Inflammatory macrophage treated with lipopolysaccharide for 1 hour (primary cell): ENCODE results near the gene PTPN21.

ENCODE experiments used
- DNase-seq, 2 donors: peaks; one replicate each; pipeline ENCODE4 v3.0.0-alpha.2; 2020 to 2022

Gene PTPN21

DNA sequence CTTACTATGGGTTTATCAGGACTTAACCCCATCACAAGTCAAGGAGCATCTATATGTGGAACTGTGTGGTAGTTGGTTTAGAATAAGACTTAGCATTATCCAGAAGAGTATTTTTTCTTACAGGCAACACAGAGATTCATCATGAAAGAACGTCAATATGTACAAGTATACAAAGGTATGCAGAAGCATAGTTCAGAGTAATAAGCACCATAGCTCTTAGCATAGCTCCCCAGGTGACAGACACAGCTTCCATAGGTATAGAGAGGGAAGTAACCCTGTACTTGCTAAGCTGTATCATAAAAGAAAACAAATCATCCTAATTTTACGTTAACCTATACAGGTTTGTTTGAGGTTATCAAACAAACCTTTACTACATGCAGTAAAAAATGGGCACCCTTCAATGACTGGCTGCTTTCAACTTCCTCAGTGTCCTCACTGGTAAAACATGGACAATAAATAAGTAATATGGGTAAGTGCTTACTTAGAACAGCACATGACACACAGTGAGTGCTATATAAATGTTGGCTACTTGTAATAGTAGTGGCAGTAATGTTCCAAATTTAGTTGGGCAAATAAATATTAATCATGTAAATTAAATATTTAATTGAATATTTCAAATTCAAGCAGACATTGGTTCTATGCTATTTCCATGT lies 50.9 kb downstream of the PTPN21 start:
- no peak for DNase-seq

DNA sequence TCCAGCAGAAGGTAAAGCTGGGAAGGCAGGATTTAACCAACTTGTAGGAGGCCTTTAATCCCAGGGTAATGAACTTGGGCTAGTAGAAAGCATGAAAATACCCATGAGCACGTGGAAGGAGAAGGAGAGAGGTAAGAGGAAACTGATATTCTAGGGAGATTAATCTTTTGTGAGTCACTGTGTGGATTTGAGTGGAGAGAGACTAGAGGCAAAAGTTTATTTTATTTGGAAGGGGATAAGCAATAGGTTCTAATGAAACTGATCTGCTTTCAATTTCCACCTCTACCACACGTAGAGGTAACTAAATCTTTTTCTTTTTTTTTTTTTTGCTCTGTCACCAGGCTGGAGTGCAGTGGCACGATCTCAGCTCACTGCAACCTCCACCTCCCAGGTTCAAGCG lies 52.1 kb downstream of the PTPN21 start:
- no peak for DNase-seq

DNA sequence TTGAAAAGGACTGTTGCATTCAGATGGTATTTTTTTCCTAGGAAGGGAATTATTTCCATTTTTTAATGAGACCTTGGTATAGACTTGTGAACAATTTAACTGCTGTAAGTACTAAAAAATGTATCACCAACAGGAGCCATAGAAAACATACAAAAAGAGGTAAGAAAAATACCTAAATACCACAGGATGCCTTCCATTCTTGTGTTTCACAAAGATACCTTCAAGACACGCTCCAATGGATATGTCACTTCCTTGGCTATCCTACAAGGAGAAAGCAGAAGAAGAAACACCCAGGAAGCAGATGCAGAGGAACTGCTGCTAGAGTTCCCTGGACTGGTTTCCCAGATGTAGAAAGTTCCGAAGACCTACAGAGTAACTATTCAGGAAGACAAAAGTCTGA lies 54.2 kb downstream of the PTPN21 start:
- DNase-seq: no peak

DNA sequence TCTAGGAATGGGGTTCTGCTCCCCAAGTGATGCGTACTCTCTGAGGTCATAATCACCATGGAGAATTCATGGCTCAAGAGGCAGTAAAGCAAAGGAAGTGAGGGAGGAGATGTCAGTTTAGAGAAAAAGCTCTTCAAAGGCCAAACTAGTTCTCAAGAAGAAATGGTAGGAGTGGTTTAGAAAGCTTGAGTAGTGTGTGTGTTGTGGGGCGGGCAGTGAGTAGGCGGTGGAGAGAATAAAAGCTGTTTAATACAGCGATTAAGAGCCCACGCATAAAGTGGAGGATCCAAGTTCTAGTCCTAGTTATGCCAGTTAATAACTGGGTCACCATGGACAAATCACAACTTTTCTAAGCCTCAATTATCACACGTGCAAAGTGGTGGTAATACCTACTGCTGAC lies 55.6 kb downstream of the PTPN21 start:
- no peak for DNase-seq

DNA sequence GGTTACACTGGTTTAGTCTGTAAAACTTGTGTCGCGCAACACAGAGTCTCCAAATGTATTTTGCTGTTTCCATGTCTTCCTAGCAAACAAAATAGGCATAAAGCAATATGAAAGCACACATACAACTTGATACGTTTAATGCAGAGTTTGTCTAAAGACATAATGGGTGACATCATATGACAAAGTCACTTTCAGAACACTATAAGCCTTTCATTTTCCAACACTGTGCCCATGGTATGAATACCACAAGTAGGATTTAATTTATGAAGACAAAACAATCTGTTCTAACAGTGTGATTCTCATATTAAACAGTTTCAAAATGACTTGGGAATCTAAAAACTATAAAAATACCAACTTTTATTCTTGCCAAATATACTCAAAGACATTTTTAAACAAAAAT lies 58.4 kb downstream of the PTPN21 start:
- no peak for DNase-seq

DNA sequence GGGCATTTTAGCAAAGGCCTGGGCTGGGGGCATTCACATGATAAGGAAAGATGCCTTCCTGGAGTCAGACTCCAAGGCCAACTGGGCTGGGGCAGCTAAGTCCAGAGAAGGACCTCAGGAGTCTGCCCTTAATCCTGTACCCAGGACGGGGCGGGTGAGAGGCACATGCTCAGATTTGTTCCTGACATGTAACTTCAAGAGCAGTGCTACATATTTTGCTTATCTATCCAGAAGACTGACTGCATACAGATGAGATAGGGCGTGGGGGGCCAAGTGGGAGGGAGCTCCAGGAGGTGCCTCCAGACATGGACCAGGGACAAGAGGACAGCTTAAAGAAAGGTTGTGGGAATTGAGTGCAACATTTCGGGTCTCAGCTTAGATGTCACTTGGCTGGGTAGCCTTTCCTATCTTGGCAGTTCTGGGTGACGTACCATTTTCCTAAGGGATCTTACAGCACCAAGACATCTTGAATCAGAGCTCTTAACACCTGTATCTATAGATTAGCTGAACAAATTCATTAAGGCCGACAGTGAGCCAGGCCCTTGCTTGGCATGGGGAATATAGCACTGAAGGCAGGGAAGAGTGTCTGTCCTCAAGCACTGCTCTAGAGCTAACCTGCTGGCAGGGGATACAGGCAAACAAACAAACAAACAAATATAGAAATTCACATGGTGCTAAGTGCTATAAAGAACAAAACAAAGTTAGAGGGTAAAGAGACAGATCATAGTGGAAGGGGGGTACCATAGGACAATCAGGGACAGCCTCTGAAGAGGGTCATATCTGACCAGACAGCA lies 61.2 kb downstream of the PTPN21 start:
- no peak for DNase-seq

DNA sequence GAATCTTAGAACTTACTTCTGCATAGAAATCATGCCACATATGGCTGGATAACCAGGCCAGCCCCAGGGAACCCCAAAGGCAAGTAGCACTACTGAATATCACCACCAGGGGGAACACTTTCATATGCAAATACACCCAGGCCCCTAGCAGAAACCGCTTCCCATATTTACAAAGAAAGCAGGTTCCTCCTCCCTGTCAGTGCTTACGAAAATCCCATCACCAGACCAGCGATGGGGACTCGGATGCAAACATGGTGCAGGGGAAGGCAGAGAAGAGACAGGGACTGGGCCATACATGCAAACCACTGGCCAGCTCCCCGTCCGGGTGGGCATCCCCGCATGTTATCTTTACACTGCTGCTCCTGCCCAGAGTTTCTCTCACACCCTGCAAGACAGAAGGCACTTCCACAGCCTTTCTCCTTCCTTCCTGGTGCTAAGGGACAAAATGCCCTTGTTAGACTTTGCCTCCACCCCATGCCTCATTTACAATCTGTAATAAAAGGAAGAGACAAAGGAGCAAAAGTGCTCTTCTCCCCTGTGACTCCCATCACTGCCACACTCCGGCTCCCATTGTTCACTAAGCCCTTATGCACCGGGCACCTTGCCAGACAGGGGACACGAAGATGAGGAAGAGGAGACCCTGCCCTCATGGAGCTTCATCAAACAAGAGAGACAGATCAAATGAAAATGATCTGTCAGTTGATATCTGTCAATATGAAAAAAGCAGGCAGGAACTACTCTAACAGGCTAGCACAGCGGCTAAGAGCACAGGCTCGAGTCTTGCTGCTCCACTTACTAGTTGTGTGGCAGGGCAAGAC lies 62.3 kb downstream of the PTPN21 start:
- DNase-seq: peak; percentile 79 to 98

DNA sequence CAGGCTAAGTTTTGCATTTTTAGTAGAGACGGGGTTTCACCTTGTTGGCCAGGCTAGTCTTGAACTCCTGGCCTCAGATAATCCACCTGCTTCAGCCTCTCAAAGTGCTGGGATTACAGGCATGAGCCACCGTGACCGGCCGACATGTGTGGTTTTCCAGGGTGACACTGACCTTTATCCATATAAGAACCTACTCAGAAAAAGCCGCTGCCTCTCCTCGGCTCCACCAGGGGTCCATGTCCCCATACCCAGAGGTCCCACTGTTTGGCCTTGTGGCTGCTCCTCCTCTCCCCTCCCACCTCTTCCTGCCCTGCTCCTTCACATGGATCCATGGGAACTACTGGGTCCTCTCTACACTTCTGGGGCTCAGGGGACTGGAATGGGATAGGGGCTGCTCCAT lies 64.6 kb downstream of the PTPN21 start:
- no peak for DNase-seq

DNA sequence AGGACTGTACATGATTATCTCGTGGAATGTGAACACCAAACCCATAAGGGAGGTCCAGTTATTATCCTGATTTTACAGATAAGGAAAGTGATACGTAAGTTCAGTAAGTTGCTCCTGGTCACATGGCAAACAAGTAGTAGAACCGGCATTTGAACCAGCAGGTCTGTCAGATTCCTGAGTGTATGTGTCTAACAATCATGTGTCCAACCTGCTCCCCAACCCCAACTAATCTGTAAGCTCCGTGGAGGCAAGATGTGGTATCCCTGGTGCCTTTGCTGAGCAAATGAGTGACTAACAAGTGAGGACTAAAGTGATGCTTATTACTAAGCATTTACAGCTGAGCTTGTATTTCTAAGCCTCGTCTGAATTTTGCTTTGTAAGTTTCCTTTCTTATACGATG lies 65.9 kb downstream of the PTPN21 start:
- no peak for DNase-seq

DNA sequence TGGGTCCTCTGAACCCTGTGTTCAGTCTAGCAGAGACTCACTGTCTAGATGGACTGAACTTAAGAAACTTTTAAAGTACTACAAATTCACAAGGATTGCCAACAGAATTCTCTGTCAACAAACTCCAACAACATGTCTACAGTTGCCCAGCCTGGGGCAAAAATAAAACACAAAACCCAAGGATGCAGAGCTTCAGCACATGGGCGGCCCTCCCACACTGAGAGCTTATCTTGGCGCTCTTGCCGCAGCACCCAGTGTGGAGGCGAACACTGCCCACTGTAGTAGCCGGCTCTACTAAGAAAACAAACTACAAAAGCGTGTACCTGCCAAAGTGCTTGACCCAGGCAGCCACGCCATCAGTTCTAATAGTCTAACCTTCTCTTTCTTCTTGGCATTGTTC lies 66.7 kb downstream of the PTPN21 start:
- DNase-seq: no peak

DNA sequence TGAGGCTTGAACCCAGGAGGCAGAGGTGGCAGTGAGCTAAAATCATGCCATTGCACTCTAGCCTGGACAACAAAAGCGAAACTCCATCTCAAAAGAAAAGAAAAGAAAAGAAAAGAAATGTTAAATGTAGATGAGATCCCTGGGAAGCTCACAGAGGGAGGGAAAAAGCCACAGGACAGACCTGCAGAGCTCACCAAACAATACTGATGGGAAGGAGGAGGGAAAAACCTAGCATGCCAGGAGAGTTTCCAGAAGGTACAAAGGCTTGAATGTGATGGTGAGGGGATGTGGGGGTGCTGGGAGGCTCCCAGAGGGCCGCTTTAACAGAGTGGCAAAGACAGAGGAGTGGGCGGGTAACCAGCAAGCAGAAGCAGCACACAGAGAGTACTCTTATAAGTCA lies 72.3 kb downstream of the PTPN21 start:
- no peak for DNase-seq

DNA sequence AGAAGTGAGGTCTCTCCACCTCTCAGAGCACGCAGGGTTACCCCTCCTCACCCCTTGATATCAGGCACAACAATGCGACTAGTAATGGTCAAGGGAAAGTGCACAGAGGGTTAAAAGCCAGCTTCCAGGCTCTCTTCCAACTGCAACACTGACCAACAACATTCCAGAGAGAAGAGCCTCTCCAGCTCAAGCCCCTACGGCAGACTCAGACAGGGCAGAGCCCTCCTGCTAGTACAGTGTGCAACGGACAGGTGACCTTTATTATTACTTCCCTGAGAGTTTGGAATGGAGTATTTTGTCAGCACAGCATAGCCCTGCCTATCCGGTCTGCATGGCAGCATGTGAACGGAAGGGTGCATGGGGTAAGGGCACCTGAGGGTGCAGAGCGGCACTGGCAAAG lies 73.0 kb downstream of the PTPN21 start:
- DNase-seq: no peak

DNA sequence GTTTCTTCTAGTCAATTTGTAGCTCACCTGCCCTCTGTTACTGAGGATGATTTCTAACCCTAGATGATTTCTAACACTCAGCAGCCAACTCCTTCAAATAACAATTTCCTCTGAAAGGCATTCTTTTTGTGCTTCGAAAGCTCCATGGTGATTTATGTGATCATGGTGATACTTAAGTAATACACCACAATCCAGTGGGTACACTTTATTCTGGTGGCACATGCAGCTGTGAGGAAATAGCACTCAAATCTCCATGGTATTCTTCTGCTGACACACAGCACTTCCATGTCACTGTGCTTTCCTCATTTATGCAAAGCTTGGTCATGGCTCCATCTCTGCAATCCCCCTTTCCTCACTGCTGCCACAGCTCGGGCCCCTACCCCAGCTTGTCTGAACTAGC lies 73.7 kb downstream of the PTPN21 start:
- no peak for DNase-seq

DNA sequence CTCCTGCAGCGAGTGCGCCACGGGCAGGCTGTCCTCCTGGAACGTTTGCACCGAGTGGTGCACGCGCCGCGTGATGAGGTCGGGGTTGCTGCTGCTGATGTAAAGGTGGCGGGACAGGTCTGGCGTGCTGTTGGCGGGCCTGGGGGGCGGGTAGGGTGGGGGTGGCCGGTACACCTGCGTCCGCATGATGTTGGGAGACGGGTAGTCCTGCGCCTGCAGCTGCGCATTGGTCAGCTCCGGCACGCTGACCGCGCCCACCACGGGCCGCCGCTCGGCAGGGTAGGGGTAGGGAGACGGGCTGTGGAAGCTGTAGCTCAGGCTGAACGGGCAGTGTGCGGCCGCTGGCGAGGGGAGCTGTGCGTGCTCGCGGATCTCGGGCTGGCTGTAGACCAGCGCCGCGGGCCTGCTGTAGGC lies 75.2 kb downstream of the PTPN21 start:
- DNase-seq: no peak

DNA sequence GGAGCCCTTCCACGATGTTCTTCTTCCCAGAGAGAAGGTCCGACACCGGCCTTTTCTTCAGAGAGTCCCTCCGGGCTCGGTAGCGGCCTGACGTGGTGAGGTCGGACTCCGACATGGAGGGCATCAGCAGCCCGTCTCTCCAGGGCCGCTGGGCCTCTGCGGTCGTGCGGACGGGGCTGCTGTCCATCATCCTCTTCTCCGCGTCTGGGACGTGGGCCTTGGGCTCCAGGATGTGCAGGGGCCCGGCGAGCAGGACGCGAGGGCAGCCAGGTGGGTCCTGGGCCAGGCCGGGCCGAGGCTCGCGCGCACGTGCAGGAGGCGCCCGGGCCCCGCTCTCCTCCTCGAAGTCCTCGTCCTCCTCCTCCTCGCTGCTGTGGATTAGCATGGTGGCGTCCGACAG lies 75.9 kb downstream of the PTPN21 start:
- DNase-seq: no peak

DNA sequence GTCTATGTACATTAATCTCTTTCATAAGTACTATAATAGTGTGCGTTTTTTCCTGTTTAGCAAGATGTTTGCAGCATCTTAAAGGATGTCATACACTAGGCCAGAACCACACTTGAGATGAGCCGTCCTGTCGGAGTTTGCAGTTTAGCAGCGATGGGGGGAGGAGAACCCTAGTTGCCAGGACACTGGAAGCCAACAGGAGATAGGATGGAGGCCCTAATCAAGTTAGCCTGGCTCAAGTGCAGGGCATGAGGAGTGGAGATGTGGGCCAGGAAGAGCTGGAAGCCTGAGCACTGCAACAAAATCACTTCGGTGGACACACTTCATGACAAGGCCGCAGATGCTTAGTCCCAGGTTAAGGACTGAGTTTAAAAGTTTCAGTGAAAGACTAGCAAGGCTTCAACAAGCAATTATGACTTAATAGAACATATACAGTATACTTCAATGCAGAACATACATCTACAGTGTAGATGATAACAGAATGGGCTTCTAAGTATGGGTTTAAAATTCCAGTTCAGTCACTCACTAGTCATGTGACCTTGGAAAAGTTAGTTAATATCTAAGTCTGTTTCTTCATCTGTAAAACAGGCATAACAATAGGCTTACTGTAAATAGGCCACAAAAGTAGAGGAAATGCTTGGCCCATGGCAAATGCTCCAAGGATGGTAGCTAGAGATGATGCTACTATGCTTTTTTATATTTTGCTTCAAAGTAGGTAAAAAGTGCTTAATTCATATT lies 77.1 kb downstream of the PTPN21 start:
- DNase-seq: no peak

DNA sequence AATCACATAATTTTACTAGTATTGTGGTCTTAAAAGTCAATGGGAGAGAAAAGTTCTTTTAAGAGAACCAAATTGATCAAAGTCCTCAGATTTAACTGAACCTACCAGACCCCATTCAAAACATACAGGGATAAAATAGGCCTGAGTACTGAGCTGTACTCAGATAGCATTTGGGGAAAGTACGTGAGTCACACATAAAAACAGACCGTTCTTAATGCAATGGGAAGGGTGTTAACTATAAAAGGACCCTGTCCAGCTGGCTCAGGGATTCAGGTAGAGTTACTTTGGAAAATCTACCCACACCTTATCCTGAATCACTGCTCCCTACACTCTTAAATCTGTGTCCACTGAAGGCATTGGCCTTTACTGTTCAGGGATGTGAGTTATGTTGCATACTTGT lies 78.0 kb downstream of the PTPN21 start:
- DNase-seq: no peak

DNA sequence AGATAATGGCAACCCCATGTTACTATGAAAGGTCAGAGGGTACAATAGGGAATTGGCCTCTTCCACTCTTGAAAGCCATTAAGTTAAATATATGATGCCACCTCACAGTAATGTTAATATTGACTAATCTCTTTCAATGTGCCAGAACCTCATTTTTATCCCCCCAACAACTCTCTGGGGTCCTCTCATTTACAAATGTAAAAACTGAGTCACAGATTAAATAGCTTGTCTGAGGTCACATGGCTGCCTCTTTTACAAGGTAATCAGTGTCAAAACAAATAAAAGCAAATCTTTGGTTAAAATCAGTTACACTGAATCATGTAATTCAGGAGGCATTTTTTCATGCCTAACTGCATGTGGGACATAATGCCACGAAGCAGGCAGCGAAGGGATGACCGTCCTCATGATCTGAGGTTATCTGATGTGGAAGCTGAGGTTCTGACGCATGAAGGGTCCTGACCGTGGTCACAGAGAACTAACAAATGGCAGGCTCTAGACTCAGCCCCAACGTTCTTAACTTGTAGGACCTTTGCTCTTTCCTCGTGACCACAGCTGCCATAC lies 78.5 kb downstream of the PTPN21 start:
- no peak for DNase-seq

DNA sequence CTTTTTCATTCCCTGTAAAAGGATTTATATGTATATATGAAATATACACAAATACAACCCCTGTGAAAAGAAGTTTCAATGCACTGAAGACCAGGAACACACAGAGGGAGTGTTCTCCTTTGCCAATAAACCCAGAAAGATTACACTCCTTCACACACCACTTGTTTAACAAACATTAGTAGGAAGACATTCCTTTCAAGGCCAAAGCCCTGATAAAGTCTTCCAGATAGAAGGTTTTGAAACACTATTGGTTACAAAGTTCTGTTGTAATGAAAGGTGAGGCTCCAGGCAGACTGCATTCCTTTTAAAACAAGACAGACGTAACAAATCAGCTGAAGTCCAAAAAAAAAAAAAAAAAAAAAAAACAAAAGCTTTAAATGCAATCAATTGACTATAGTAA lies 81.0 kb downstream of the PTPN21 start:
- no peak for DNase-seq

DNA sequence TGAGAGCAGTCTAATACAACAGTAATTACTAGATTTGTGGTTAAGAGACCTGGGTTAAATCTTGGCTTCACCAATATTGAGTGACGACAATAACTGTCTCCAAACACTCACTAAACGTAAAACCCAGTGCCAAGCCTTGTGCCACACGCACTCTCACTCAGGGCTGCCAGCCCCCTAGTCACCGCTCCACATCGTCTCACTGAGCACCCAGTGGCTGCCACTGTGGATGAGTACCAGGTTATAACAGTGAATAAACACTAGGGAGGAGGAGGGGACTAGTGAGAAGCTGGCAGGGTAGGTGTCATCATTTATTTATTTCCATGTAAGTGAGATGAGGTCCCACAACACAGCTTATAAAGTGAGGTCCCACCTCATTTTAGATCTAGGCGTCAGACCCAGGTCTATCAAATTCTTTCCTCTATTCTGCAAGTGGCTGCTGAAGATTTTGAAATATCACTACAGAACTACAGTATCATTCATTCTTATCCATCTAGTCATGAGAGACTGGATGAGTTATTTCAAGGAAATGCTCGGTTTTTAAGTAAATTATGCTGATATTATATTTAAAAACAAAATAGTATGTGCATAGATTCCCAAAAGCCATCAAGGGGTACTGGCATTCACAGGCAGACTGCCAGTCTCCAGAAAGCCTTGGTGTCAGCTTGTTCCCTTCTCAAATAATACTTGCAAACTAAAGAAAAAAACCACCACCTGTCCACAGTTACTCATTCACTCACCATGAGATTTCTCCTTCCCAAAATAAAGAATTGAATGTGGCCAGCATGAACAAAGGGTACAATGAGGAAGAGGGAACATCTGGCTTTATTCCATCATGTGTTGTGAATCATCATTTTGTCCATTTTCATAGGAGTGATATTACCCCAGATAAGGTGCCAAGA lies 84.0 kb downstream of the PTPN21 start:
- no peak for DNase-seq

DNA sequence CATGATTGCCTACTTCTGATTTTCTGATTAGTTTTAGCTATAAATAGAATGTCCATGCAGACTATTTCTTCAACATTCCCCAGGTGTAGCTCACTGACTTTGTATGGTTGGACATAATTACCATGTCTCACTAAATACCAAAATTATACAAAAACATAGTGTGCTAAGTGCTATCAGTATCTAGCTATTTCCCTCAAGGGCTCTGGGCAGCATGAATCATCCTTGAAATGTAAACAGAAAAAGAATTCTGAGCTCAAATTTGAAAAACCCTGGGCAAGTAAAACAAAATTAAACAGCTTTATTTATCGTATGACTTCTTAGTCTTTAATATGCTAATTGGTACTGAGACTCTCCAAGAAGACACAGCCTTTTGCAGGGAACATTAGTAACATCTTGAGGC lies 86.4 kb downstream of the PTPN21 start:
- DNase-seq: no peak

DNA sequence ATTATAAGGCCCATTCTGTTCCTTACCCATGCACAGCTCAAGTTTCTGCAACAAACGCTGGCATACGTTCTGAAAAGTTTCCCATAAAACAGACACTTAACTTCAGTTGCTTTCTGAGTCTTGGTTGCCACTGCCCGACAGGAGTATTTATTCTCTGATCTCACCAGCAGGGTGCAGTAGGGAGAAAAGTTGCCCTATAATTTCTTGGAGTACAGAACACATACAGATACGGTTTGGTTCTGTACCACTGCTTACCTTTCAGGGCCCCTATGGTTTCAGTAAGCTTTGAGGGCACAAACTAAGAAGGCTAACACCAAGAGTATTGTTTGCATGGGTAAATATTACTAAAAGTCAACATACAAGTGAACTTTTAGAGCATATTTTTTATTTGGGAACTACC lies 91.5 kb downstream of the PTPN21 start:
- DNase-seq: peak; percentile 0 to 35
